ENCODE results near the gene SMG5.
A peak's percentile ranks its signal among the peaks of the same experiment; 100 is the strongest.

Gene SMG5

GRCh38 chr1:156281693-156282478, 739 bp downstream of the SMG5 start:
- no peak for DNase-seq (ENCODE audit: insufficient read length, low spot score)
- peak; percentile 86 for FAIRE-seq

DNA sequence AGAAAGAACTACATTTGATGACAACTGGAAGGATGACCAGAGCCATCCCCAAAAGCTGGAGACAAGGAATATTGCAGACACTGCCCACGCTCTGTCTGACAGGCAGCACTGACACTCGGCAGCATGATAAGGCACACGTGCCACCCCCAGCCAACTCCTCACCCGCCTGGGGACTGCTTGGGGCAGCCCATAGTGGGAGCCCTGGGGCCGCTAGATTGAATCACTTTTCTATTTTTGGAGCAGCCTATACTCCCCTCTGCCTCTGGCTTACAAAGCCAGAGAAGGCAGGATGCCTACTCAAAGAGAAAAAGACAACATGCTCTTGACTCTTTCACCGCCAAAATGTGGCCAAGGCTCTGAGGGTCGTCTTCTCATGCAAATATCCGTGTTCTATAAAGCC, 1.3 kb downstream of the SMG5 start:
- no peak for FAIRE-seq

DNA sequence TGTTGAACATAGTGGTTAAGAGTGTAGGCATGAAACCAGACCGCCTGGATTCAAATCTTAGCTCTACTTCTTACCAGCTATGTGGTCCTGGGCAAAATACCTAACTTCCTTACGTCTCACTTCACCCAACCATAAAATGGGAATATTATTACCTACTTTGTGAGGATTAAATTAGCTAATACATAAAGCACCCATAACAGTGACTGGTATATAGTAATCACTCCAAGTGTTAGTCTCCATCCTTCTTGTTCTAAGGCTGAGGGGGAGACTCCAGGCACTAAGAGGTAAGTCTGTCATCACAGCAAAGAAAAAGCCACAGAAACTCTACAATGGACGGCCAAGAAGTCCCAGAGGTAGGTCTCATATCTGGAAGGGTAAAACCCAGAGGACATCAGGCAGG, 2.8 kb downstream of the SMG5 start:
- FAIRE-seq (no peak), DNase-seq (ENCODE audit: insufficient read length, low spot score) (no peak)

More for the DNA sequence above, 1.3 kb downstream of the SMG5 start:
- no peak for DNase-seq (ENCODE audit: insufficient read length, low spot score)

GRCh38 chr1:156276966-156277381, 5.7 kb downstream of the SMG5 start:
- DNase-seq (ENCODE audit: insufficient read length, low spot score) (no peak), FAIRE-seq (no peak)

GRCh38 chr1:156276532-156276931, 6.1 kb downstream of the SMG5 start:
- DNase-seq (ENCODE audit: insufficient read length, low spot score) = no peak

GRCh38 chr1:156270314-156270713, 12.3 kb downstream of the SMG5 start:
- FAIRE-seq = no peak
- no peak for DNase-seq (ENCODE audit: insufficient read length, low spot score)

More at GRCh38 chr1:156276532-156276931, 6.1 kb downstream of the SMG5 start:
- FAIRE-seq = no peak

DNA sequence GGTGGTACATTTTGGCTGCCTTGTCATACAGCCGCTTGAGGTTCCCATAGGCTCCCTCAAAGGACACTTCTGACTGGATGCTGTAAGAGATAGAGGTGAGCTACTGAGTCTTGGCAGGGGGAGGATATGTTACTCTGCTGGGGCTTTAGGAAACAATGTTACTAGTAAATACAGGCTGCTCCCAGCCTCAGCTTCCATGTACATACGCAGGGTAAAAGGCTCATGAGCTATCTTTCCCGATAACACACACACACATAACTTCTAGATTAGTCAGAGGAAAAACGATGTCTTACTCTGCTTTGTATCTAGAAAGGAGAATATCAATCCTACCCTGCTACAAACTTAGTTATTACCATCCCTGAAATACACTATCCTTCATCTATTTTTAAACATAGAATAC, 14.3 kb downstream of the SMG5 start:
- DNase-seq (ENCODE audit: insufficient read length, low spot score) (no peak), FAIRE-seq (no peak)

GRCh38 chr1:156266051-156266450, 16.6 kb downstream of the SMG5 start:
- FAIRE-seq (no peak), DNase-seq (ENCODE audit: insufficient read length, low spot score) (no peak)

GRCh38 chr1:156263288-156263655, 19.4 kb downstream of the SMG5 start:
- DNase-seq (ENCODE audit: insufficient read length, low spot score) (no peak), FAIRE-seq (no peak)

DNA sequence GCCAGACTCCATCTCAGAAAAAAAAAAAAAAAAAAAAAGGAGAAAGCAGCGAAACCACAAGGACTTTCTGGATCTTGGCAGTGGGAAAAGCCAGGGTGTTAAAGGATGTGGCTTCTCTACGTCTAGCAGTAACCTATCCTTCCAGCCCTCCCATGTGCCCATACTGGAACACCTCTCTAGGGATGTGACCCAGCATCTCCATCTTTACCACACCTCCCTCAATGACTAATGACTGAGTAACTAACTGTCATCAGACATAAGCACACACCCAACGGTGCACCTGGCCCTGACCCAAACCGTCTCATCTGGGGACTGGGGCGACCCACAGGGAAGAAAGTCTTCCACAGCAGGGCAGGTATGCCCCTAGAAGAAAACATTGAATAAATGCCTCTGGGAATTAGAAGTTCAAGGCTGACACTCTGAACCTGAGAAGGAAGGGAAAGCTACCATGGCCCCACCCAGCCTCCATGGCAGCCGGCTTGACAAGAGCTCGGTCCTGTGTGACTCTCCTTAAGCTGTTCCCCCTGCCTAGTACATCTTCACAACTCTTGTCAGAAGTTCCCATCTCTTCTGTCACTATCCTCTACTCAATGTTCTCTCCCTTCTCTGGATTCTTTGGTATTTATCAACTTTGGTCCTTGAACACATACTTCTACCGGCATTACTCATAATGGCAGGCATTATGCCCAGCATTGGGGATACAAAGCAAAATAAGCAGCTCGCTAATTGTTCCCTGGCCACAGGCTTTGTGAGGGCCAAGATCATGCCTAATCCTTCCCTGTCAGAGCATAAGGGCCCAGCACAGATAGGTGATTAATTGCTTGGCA, 20.0 kb downstream of the SMG5 start:
- no peak for FAIRE-seq
- no peak for DNase-seq (ENCODE audit: insufficient read length, low spot score)

- FAIRE-seq = no peak
- DNase-seq (ENCODE audit: insufficient read length, low spot score) = no peak
Measured at GRCh38 chr1:156260896-156261295, 21.7 kb downstream of the SMG5 start.

DNA sequence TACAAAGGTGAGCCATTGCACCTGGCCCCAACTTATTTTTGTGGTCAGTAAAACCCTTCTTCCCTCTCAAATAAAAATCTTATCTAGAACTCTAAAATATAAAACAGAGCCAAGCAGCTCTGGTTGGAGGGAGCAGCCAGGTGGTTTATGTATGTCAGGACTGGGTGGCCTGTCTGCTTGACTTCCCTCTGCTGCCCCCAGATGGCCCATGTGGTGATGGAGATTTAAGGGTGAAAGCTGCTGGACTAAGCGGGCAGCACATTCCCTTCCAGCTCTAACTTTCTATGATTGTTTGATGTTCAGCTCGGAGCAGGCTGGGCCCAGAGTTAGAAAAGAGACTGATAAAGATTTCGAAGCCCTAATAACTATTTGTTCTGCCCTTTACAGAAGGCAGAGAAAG, 22.8 kb downstream of the SMG5 start:
- DNase-seq (ENCODE audit: insufficient read length, low spot score) (no peak), FAIRE-seq (no peak)

DNA sequence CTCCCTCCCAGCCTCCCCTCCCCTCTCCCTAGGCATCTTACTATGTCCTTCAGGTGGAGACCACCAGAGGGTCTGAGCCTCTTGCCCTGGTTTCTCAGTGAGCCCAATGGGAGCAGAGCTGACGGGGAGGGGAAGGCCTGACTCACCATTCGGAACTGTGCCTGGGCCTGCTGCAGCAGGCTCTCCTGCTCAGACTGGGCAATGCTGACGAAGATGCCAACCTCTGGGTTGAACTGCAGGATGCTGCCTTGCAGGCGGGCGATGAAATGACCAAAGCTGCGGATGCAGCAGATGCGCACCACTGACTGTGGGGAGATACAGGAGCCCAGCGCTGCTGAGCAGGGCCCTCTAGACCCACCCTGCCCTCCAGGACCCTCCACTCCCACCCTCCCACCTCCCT, 23.8 kb downstream of the SMG5 start:
- DNase-seq (ENCODE audit: insufficient read length, low spot score) (no peak), FAIRE-seq (no peak)

- DNase-seq (ENCODE audit: insufficient read length, low spot score) = no peak
- no peak for FAIRE-seq
Measured at GRCh38 chr1:156257711-156258110, 24.9 kb downstream of the SMG5 start.

- no peak for FAIRE-seq
- DNase-seq (ENCODE audit: insufficient read length, low spot score) = no peak
Measured at GRCh38 chr1:156253634-156254033, 29.0 kb downstream of the SMG5 start.

DNA sequence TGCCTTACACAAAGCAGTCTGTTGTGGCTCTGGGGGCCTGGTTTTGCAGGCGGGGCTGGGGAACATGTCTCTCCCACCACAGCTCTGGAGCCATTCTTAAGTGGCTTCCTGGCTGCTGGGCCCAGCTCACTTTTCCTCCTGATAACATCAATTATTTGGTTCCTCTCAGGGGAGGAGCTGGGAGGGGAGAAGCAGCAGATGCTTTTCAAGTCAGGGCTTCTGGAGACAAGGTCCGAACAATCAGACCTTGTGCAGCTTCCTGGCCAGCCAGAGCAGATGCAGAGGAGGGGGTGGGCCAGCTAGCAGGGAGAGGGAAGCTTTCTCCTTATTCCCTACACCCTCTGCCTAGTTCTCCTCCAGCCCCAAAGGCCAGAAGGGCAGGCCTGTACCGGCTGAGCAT, 31.1 kb downstream of the SMG5 start:
- DNase-seq (ENCODE audit: insufficient read length, low spot score) (no peak), FAIRE-seq (no peak)

DNA sequence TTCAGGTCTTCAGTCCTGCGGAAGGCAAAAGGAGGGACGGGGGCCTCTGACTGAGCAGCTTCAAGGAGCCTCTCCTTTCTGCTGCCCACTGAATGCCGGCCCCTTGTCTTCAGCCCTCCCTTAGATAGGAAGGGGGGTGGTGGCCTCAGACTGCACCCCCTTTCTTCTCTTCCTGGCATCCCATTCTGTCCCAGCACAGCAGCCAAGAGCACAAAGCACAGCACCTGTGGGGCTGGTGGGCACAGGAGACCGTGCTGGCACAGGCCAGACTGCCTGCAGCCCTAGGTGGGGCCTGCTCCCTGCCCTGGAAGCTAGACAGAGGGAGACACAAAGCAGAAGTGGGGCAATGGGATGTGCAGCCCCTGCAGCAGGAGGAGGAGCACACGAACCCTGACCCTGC, 33.0 kb downstream of the SMG5 start:
- FAIRE-seq = no peak
- no peak for DNase-seq (ENCODE audit: insufficient read length, low spot score)

GRCh38 chr1:156248323-156248683, 34.3 kb downstream of the SMG5 start:
- FAIRE-seq = no peak

GRCh38 chr1:156247460-156248322, 34.9 kb downstream of the SMG5 start, which contains the start of gene PAQR6:
Gene PAQR6 (minus strand): TSS chr1:156248056. CDS start chr1:156246731, 1,325 bp downstream.
- no peak for DNase-seq (ENCODE audit: insufficient read length, low spot score)
- FAIRE-seq = no peak

More at GRCh38 chr1:156248323-156248683, 34.3 kb downstream of the SMG5 start:
- DNase-seq (ENCODE audit: insufficient read length, low spot score) = no peak

GRCh38 chr1:156246781-156247459, 35.7 kb downstream of the SMG5 start:
- no peak for FAIRE-seq
- no peak for DNase-seq (ENCODE audit: insufficient read length, low spot score)

Data from GM19239 (cell line).